HCT116 (cell line): ENCODE measurements around the gene XPNPEP2. TPM values are rescaled to one million over a fixed set of nuclear protein-coding genes. Genes with fewer than 3 reads are reported as not detected.

Source experiments
- ATAC-seq: fragments of 200-7000 bp; cut with Tn5 transposase; 2 replicates; pipeline ENCODE4 v1.9.1; 2020; ENCODE audit warnings: mild to moderate bottlenecking, moderate library complexity
- BruUV-seq: library from RNA; stranded (reverse); fragments of 400-500 nt; replicated peaks from 2 replicates; lab custom pipeline; 2021; lab: Mats Ljungman, UMichigan
- CTCF ChIA-PET: fragments of 300-600 bp; sonication (Branson Sonifier 250); formaldehyde crosslinking; loops from one replicate; lab custom pipeline; 2021; ENCODE audit warnings: antibody characterized with exemption; lab: Charles Lee
- POLR2A ChIA-PET: fragments of 300-600, 350-600 bp; sonication (Branson Sonifier 250); formaldehyde crosslinking; loops from one replicate; lab custom pipeline; 2021; ENCODE audit warnings: antibody characterized with exemption; lab: Charles Lee
- RAD21 ChIA-PET, 2 experiments: fragments of 300-600 bp; sonication (Branson Sonifier 250); formaldehyde crosslinking; loops; one replicate each; lab custom pipeline; 2023; ENCODE audit warnings: low total read pairs in 2 of 2; ENCODE audit not compliant: uncharacterized antibody in 2 of 2, unreplicated experiment in 2 of 2, low non-redundant PET in 1 of 2; lab: Charles Lee
- DNase-seq: peaks from one replicate; pipeline ENCODE4 v3.0.0-alpha.2; 2010; ENCODE audit warnings: low read depth, low spot score
- H2AFZ ChIP-seq: fragments of 200-600 bp; shearing (Covaris generic), sonication (generic); 2 replicates; pipeline ENCODE4 v1.6.1; 2017; ENCODE audit warnings: low read depth, mixed run types, mixed read lengths, antibody characterized with exemption, low read length; ENCODE audit not compliant: poor library complexity, severe bottlenecking
- H3K27ac ChIP-seq: 2 replicates; pipeline ENCODE4 v1.5.1; 2012; ENCODE audit warnings: low read depth, low read length
- H3K27me3 ChIP-seq: fragments of 200-600 bp; sonication (generic); 2 replicates; pipeline ENCODE4 v1.6.1; 2016; ENCODE audit warnings: mixed run types, low read length, mixed read lengths; ENCODE audit not compliant: insufficient read depth
- H3K36me3 ChIP-seq, 2 experiments: fragments of 200-500 bp in 1 of 2; fragments of 200-600 bp in 1 of 2; sonication (Bioruptor generic) in 1 of 2; sonication (generic) in 1 of 2; 2 replicates each; pipeline versions ENCODE4 v1.5.1 to v1.6.1; 2014 to 2016; ENCODE audit warnings: low read length in 2 of 2, inconsistent platforms in 1 of 2, mixed read lengths in 1 of 2, mixed run types in 1 of 2; ENCODE audit not compliant: insufficient read depth in 2 of 2, control insufficient read depth in 1 of 2
- H3K4me1 ChIP-seq, 2 experiments: fragments of 200-600 bp in 1 of 2; sonication (generic) in 1 of 2; 2 replicates each; pipeline versions ENCODE4 v1.5.1 to v1.6.1; 2012 to 2017; ENCODE audit warnings: low read length in 2 of 2, inconsistent platforms in 1 of 2, mild to moderate bottlenecking in 1 of 2, mixed read lengths in 1 of 2, mixed run types in 1 of 2, moderate library complexity in 1 of 2; ENCODE audit not compliant: insufficient read depth in 2 of 2, control insufficient read depth in 1 of 2
- H3K4me2 ChIP-seq: fragments of 200-600 bp; sonication (generic); 2 replicates; pipeline ENCODE4 v1.6.1; 2017; ENCODE audit warnings: mixed run types, low read length, mixed read lengths
- H3K4me3 ChIP-seq, 2 experiments: fragments of 200-600 bp in 1 of 2; sonication (generic) in 1 of 2; replicated peaks in 1 of 2; 2 replicates each; pipeline ENCODE4 v1.5.1; 2011 to 2016; ENCODE audit warnings: low read length in 2 of 2, control low read depth in 1 of 2, low read depth in 1 of 2, mild to moderate bottlenecking in 1 of 2, mixed read lengths in 1 of 2, mixed run types in 1 of 2
- H3K79me2 ChIP-seq: fragments of 200-600 bp; sonication (generic); 2 replicates; pipeline ENCODE4 v1.6.1; 2017; ENCODE audit warnings: mild to moderate bottlenecking, mixed run types, low read length, moderate library complexity, mixed read lengths; ENCODE audit not compliant: insufficient read depth
- H3K9ac ChIP-seq: fragments of 200-600 bp; sonication (generic); 2 replicates; pipeline ENCODE4 v1.6.1; 2016; ENCODE audit warnings: low read length, mixed read lengths
- H3K9me2 ChIP-seq: fragments of 200-600 bp; sonication (generic), shearing (Covaris generic); 2 replicates; pipeline ENCODE4 v1.6.1; 2017; ENCODE audit warnings: mixed run types, mild to moderate bottlenecking, moderate library complexity; ENCODE audit not compliant: insufficient read depth
- H3K9me3 ChIP-seq, 2 experiments: fragments of 200-500 bp in 1 of 2; fragments of 200-600 bp in 1 of 2; sonication (Bioruptor generic) in 1 of 2; sonication (generic) in 1 of 2; 2 replicates each; pipeline ENCODE4 v1.6.1; 2014 to 2017; ENCODE audit warnings: low read length in 2 of 2, mixed read lengths in 2 of 2, inconsistent platforms in 1 of 2, low read depth in 1 of 2, mild to moderate bottlenecking in 1 of 2, mixed run types in 1 of 2, moderate library complexity in 1 of 2; ENCODE audit not compliant: control insufficient read depth in 1 of 2, insufficient read depth in 1 of 2
- H4K20me1 ChIP-seq: fragments of 200-600 bp; sonication (generic), shearing (Covaris generic); 2 replicates; pipeline ENCODE4 v1.6.1; 2017; ENCODE audit warnings: mixed run types, mild to moderate bottlenecking, moderate library complexity; ENCODE audit not compliant: insufficient read depth
- CBX3 ChIP-seq: IDR thresholded peaks from 2 replicates; pipeline ENCODE4 v1.6.1; 2012; ENCODE audit warnings: low read depth
- CEBPB ChIP-seq: IDR thresholded peaks from 2 replicates; pipeline ENCODE4 v1.6.1; 2012; ENCODE audit warnings: low read depth
- EGR1 ChIP-seq: IDR thresholded peaks from 2 replicates; pipeline ENCODE4 v1.6.1; 2012; ENCODE audit warnings: low read depth
- ELF1 ChIP-seq: IDR thresholded peaks from 2 replicates; pipeline ENCODE4 v1.6.1; 2012; ENCODE audit warnings: low read depth, borderline replicate concordance
- EZH2 ChIP-seq: fragments of 200-600 bp; sonication (generic); IDR thresholded peaks from 2 replicates; pipeline ENCODE4 v1.6.1; 2017; ENCODE audit warnings: antibody characterized with exemption, mixed run types
- EZH2phosphoT487 ChIP-seq: fragments of 200-600 bp; IDR thresholded peaks from 2 replicates; pipeline ENCODE4 v1.6.1; 2018; ENCODE audit warnings: antibody characterized with exemption, borderline replicate concordance
- FOSL1 ChIP-seq: IDR thresholded peaks from 2 replicates; pipeline ENCODE4 v1.6.1; 2012; ENCODE audit warnings: low read depth
- JUND ChIP-seq: IDR thresholded peaks from 2 replicates; pipeline ENCODE4 v1.6.1; 2012
- POLR2AphosphoS5 ChIP-seq: IDR thresholded peaks from 2 replicates; pipeline ENCODE4 v1.6.1; 2011; ENCODE audit warnings: mild to moderate bottlenecking, low read depth, low read length, moderate library complexity
- SIN3A ChIP-seq: IDR thresholded peaks from 2 replicates; pipeline ENCODE4 v1.6.1; 2012; ENCODE audit warnings: low read depth
- SP1 ChIP-seq: IDR thresholded peaks from 2 replicates; pipeline ENCODE4 v1.6.1; 2012; ENCODE audit warnings: low read depth
- TCF7L2 ChIP-seq: IDR thresholded peaks from 2 replicates; pipeline ENCODE4 v1.7.0; 2011; ENCODE audit warnings: borderline replicate concordance, inconsistent platforms; ENCODE audit not compliant: insufficient read depth, insufficient read length; ENCODE audit errors: extremely low read depth
- YY1 ChIP-seq: IDR thresholded peaks from 2 replicates; pipeline ENCODE4 v1.6.1; 2011; ENCODE audit warnings: low read length, low read depth, moderate library complexity, mild to moderate bottlenecking; ENCODE audit not compliant: insufficient replicate concordance; ENCODE audit errors: extremely low read depth
- ZFX ChIP-seq: fragments of 450-650 bp; IDR thresholded peaks from 2 replicates; pipeline ENCODE4 v1.6.1; 2017
- ZNF274 ChIP-seq: fragments of 200-500 bp; sonication (Bioruptor generic); IDR thresholded peaks from 2 replicates; pipeline ENCODE4 v1.6.1; 2014; ENCODE audit warnings: mild to moderate bottlenecking, low read depth, low read length, inconsistent platforms
- intact Hi-C: fragments of 100-400 bp; cut with micrococcal nuclease; formaldehyde crosslinking; loops from 2 replicates; pipeline ENCODE4 v1.10.0; 2022
- total RNA-seq: library from RNA; stranded (reverse); gene quantifications from one replicate; pipeline ENCODE4 v1.2.1, GENCODE V29; 2021; ENCODE audit not compliant: unreplicated experiment
- TF ChIP-seq, protein P1 (sequence below): IDR thresholded peaks from 2 replicates; pipeline ENCODE4 v1.6.1; 2011; ENCODE audit warnings: mild to moderate bottlenecking, low read length, moderate library complexity; ENCODE audit not compliant: insufficient replicate concordance; ENCODE audit errors: extremely low read depth
- TF ChIP-seq, protein P2 (sequence below): IDR thresholded peaks from 2 replicates; pipeline ENCODE4 v1.6.1; 2012; ENCODE audit warnings: low read depth
- TF ChIP-seq, protein P3 (sequence below): IDR thresholded peaks from 2 replicates; pipeline ENCODE4 v1.6.1; 2012
- TF ChIP-seq, protein P4 (sequence below), 3 experiments: fragments of 200-600 bp in 1 of 3; sonication (generic) in 1 of 3; IDR thresholded peaks in 2 of 3; conservative IDR thresholded peaks in 1 of 3; 2 replicates each; pipeline ENCODE4 v1.5.1; 2012 to 2017; ENCODE audit warnings: low read depth in 2 of 3, low read length in 2 of 3, antibody characterized with exemption in 1 of 3, borderline replicate concordance in 1 of 3, control low read depth in 1 of 3, mild to moderate bottlenecking in 1 of 3, mixed read lengths in 1 of 3, mixed run types in 1 of 3, moderate library complexity in 1 of 3; ENCODE audit not compliant: insufficient read depth in 1 of 3
- TF ChIP-seq, protein P5 (sequence below): IDR thresholded peaks from 2 replicates; pipeline ENCODE4 v1.6.1; 2012

Gene XPNPEP2
- total RNA-seq, 1 experiment from 2014 or later, result not detected

DNA sequence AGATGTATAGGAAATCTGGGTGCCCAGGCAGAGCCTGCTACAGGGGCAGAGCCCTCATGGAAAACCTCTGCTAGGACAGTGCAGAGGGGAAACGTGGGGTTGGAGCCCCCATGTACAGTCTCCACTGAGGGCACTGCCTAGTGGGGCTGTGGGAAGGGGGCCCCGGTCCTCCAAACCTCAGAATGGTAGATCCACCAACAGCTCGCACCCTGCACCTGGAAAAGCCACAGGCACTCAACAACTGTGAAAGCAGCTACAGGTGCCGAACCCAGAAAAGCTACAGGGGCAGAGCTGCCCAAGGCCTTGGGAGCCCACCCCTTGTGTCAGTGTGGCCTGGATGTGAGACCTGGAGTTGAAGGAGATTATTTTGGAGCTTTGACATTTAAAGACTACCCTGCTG lies 5.4 kb upstream of the XPNPEP2 start:
- Histone ChIP-seq H3K36me3 (no peaks in the 10 kb centered on the region), H2AFZ (no peak overlapping the region), H3K4me2 (no peak overlapping the region), H3K27me3 (no peaks in the 10 kb centered on the region), H3K9ac (no peak overlapping the region), H3K9me3 (no peaks in the 10 kb centered on the region), H3K79me2 (no peaks in the 10 kb centered on the region), H3K9me2 (no peaks in the 10 kb centered on the region), H3K4me1 (no peaks in the 10 kb centered on the region), H4K20me1 (no peaks in the 10 kb centered on the region), H3K27ac (no peak overlapping the region), H3K4me3 (no peak overlapping the region)
- ChIA-PET RAD21 (no interaction called here), CTCF (no interaction called here), POLR2A (no interaction called here)
- intact Hi-C loops, result no loop called here
- no TSS peak for BruUV-seq
- no peak for DNase-seq
- ATAC-seq, result no peak
- TF ChIP-seq SIN3A (no peak), ZFX (no peak), EZH2 (no peak), TCF7L2 (no peak), POLR2AphosphoS5 (no peak), YY1 (no peak), EGR1 (no peak), CBX3 (no peak), CEBPB (no peak), ELF1 (no peak), SP1 (no peak), JUND (no peak), ZNF274 (no peak), FOSL1 (no peak), EZH2phosphoT487 (no peak)
- TF ChIP-seq, protein P1, sequence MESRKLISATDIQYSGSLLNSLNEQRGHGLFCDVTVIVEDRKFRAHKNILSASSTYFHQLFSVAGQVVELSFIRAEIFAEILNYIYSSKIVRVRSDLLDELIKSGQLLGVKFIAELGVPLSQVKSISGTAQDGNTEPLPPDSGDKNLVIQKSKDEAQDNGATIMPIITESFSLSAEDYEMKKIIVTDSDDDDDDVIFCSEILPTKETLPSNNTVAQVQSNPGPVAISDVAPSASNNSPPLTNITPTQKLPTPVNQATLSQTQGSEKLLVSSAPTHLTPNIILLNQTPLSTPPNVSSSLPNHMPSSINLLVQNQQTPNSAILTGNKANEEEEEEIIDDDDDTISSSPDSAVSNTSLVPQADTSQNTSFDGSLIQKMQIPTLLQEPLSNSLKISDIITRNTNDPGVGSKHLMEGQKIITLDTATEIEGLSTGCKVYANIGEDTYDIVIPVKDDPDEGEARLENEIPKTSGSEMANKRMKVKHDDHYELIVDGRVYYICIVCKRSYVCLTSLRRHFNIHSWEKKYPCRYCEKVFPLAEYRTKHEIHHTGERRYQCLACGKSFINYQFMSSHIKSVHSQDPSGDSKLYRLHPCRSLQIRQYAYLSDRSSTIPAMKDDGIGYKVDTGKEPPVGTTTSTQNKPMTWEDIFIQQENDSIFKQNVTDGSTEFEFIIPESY, result no peak
- TF ChIP-seq, protein P2, sequence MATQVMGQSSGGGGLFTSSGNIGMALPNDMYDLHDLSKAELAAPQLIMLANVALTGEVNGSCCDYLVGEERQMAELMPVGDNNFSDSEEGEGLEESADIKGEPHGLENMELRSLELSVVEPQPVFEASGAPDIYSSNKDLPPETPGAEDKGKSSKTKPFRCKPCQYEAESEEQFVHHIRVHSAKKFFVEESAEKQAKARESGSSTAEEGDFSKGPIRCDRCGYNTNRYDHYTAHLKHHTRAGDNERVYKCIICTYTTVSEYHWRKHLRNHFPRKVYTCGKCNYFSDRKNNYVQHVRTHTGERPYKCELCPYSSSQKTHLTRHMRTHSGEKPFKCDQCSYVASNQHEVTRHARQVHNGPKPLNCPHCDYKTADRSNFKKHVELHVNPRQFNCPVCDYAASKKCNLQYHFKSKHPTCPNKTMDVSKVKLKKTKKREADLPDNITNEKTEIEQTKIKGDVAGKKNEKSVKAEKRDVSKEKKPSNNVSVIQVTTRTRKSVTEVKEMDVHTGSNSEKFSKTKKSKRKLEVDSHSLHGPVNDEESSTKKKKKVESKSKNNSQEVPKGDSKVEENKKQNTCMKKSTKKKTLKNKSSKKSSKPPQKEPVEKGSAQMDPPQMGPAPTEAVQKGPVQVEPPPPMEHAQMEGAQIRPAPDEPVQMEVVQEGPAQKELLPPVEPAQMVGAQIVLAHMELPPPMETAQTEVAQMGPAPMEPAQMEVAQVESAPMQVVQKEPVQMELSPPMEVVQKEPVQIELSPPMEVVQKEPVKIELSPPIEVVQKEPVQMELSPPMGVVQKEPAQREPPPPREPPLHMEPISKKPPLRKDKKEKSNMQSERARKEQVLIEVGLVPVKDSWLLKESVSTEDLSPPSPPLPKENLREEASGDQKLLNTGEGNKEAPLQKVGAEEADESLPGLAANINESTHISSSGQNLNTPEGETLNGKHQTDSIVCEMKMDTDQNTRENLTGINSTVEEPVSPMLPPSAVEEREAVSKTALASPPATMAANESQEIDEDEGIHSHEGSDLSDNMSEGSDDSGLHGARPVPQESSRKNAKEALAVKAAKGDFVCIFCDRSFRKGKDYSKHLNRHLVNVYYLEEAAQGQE, result no peak
- TF ChIP-seq, protein P3, sequence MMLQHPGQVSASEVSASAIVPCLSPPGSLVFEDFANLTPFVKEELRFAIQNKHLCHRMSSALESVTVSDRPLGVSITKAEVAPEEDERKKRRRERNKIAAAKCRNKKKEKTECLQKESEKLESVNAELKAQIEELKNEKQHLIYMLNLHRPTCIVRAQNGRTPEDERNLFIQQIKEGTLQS, result no peak
- TF ChIP-seq, protein P4, sequence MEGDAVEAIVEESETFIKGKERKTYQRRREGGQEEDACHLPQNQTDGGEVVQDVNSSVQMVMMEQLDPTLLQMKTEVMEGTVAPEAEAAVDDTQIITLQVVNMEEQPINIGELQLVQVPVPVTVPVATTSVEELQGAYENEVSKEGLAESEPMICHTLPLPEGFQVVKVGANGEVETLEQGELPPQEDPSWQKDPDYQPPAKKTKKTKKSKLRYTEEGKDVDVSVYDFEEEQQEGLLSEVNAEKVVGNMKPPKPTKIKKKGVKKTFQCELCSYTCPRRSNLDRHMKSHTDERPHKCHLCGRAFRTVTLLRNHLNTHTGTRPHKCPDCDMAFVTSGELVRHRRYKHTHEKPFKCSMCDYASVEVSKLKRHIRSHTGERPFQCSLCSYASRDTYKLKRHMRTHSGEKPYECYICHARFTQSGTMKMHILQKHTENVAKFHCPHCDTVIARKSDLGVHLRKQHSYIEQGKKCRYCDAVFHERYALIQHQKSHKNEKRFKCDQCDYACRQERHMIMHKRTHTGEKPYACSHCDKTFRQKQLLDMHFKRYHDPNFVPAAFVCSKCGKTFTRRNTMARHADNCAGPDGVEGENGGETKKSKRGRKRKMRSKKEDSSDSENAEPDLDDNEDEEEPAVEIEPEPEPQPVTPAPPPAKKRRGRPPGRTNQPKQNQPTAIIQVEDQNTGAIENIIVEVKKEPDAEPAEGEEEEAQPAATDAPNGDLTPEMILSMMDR (IDR thresholded peaks at IDR 0.05 in 2 of 3, conservative IDR thresholded peaks at IDR 0.05 in 1 of 3; ENCODE audit: borderline replicate concordance in 1 of 3, insufficient read depth in 1 of 3, low read depth in 2 of 3, low read length in 2 of 3), result no peak
- TF ChIP-seq, protein P5, sequence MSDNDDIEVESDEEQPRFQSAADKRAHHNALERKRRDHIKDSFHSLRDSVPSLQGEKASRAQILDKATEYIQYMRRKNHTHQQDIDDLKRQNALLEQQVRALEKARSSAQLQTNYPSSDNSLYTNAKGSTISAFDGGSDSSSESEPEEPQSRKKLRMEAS, result no peak
